Heart left ventricle (tissue), 16 donors: Measurements from ENCODE around the gene ABCA12. TPM values are rescaled to one million over a fixed set of nuclear protein-coding genes. Genes with fewer than 3 reads are reported as not detected.

Experiments
- ATAC-seq, 4 donors: fragments of 200-7000 bp; cut with Tn5 transposase; one replicate each; pipeline ENCODE4 v1.9.1; 2020 to 2022; ENCODE audit warnings: moderate library complexity in 4 of 4, mild to moderate bottlenecking in 3 of 4, moderate number of reproducible peaks in 1 of 4
- DNase-seq, 5 donors: peaks; one replicate each; pipeline ENCODE4 v3.0.0-alpha.2; 2020
- H3K27ac ChIP-seq, 12 donors: fragments of 200-600 bp; sonication (generic) in 4 of 12; one replicate each; pipeline versions ENCODE4 v1.5.0 to v1.8.0; 2016 to 2022; ENCODE audit warnings: mild to moderate bottlenecking in 2 of 12
- H3K27me3 ChIP-seq, 9 donors: fragments of 200-600 bp; sonication (generic) in 2 of 9; one replicate each; pipeline versions ENCODE4 v1.5.1 to v1.8.0; 2016 to 2022; ENCODE audit warnings: mild to moderate bottlenecking in 3 of 9
- H3K36me3 ChIP-seq, 9 donors: fragments of 200-600 bp; sonication (generic) in 2 of 9; one replicate each; pipeline versions ENCODE4 v1.5.0 to v1.8.0; 2018 to 2022; ENCODE audit warnings: mild to moderate bottlenecking in 2 of 9
- H3K4me1 ChIP-seq, 12 donors: fragments of 200-600 bp; sonication (generic) in 4 of 12; one replicate each; pipeline versions ENCODE4 v1.5.0 to v1.8.0; 2016 to 2022; ENCODE audit warnings: mild to moderate bottlenecking in 3 of 12
- H3K4me3 ChIP-seq, 12 donors: fragments of 200-600 bp; sonication (generic) in 4 of 12; one replicate each; pipeline versions ENCODE4 v1.5.0 to v1.8.0; 2017 to 2022; ENCODE audit warnings: mild to moderate bottlenecking in 9 of 12, moderate library complexity in 4 of 12
- H3K9me3 ChIP-seq, 12 donors: fragments of 200-600 bp; sonication (generic) in 4 of 12; one replicate each; pipeline versions ENCODE4 v1.5.0 to v1.8.0; 2016 to 2022; ENCODE audit warnings: mild to moderate bottlenecking in 1 of 12
- CTCF ChIP-seq, 12 donors: fragments of 200-600 bp; sonication (generic) in 4 of 12; IDR thresholded peaks; one replicate each; pipeline versions ENCODE4 v1.5.0 to v1.8.0; 2018 to 2022; ENCODE audit warnings: antibody characterized with exemption in 12 of 12, mild to moderate bottlenecking in 5 of 12
- POLR2A ChIP-seq, 2 donors: fragments of 450-650 bp; IDR thresholded peaks; one replicate each; pipeline ENCODE4 v1.6.1; 2017; ENCODE audit warnings: antibody characterized with exemption in 2 of 2, mild to moderate bottlenecking in 2 of 2, moderate library complexity in 2 of 2
- WGBS, 4 donors: extraction: QIAGEN DNeasy Blood & Tissue Kit in 2 of 4; methylation state at CpG; one replicate each; pipeline versions ENCODE4 v1.1.5 to v1.1.7; 2013 to 2018; 5-methylcytosine and 5-hydroxymethylcytosine counted together
- intact Hi-C, 10 donors: fragments of 100-400 bp; cut with DNase I; formaldehyde crosslinking; loops; one replicate each; pipeline versions ENCODE4 v1.11.1 to v1.14.2; 2022
- polyA plus RNA-seq, 2 donors: library from polyadenylated mRNA; stranded (reverse); fragments of 200-250 nt; gene quantifications; one replicate each; pipeline ENCODE4 v1.2.3, GENCODE V29; 2013
- total RNA-seq, 9 donors: library from RNA; depleted of rRNA in 2 of 9; stranded (reverse); fragments of >200 nt in 2 of 9; fragmentation: NEBNext Ultra II Directional in 3 of 9; extraction: Animal tissue kit (Norgen Biotek cat#: 25700) in 3 of 9; gene quantifications; one replicate each; pipeline versions ENCODE4 v1.1.0 to v1.2.4, GENCODE V29; 2016 to 2023
- donor health status: ischemic (EF 13 %, LVEDD 7.1; RV severe dilation, severe dysfunction).
- donor health status: healthy with polysubstance abuse.
- donor health status: DM: no; HTN: yes; CAD: no.
- donor health status: DM: no; HTN: no; CAD: no.
- donor health status: ischemic (EF 25% LVEDD 6.9; RV normal size, moderate dysfunction).
- donor health status: ischemic (EF 25% LVEDD 5.7; RV mildly dilated, moderate dysfunction).
- donor health status: healthy.
- donor health status: DM: yes; HTN: yes; CAD: no.
- donor health status: ischemic (EF 35%, LVEDD 5.7; RV mildly dilated, moderate dysfunction).
- donor health status: nonischemic (EF 11% LVEDD 7.7; RV severe dilation, severe dysfunction).
- donor health status: DM: yes; HTN: yes; CAD: no.
- donor health status: PGD.
- donor health status: ischemic (EF 29% LVEDD 5.4; RV normal size, mild dysfunction).
- donor health status: nonischemic (EF 23%, LVEDD 6.1; RV moderate dilation, normal function).

Gene ABCA12
- total and polyA plus RNA-seq, 11 donors, result 0.02 TPM; not detected in 10

DNA sequence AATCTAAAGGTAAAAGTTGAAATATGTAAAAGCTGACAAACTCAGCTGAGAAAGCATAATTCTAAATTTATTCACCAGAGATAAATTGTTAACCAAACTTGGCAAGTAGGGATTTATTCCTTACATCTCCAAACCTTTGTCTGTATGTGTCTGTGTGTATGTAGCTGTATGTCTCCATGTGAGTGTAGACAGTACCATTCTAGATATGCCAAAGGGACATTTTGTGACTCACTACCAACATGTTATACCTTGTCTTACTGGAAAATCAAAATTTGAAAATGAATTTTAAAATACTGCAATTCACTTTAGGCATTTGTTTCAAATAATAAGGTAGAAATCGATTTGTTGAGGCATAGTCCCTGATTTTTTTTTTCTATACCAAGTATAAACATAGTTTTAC, 102.1 kb downstream of the ABCA12 start:
- intact Hi-C loops, result no loop called here
- 63 to 74% (median 71%) methylated on average over 1 of the region's 1 CpG for WGBS, 4 donors

DNA sequence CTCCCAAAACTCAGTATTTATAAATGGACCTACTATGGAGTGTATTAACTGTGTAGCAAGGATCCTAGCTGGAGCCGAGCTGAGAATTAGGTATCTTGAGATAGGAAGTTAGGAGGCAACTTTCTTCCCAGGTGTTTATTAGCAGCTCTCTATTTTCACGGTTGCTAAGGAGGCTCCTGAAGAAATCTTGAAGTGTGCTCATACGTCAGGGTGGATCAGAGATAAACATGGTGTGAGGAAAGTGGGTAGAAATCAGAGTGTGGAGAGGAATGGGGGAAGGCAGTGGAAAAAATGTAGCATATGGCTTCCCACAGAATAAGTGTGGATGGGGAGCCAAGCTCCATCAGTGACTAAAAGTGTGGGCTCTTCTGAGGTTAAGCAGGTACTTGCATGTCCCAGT, 104.3 kb downstream of the ABCA12 start:
- Histone ChIP-seq H3K27ac (no peak overlapping the region), H3K27me3 (no peaks in the 10 kb centered on the region), H3K4me3 (no peak overlapping the region), H3K9me3 (no peaks in the 10 kb centered on the region), H3K4me1 (no peaks in the 10 kb centered on the region), H3K36me3 (no peaks in the 10 kb centered on the region)
- DNase-seq, result no peak
- 53 to 69% (median 62%) methylated on average over 3 of the region's 3 CpGs for WGBS, 4 donors
- TF ChIP-seq CTCF (IDR thresholded peaks at IDR 0.05) (no peak), POLR2A (IDR thresholded peaks at IDR 0.05) (no peak)
- intact Hi-C loops, result no loop called here
- no peak for ATAC-seq

More for the DNA sequence above, 102.1 kb downstream of the ABCA12 start:
- Histone ChIP-seq H3K4me1 (no peaks in the 10 kb centered on the region), H3K36me3 (no peaks in the 10 kb centered on the region), H3K4me3 (no peak overlapping the region), H3K27ac (no peak overlapping the region), H3K27me3 (no peaks in the 10 kb centered on the region), H3K9me3 (no peaks in the 10 kb centered on the region)
- DNase-seq, result no peak
- TF ChIP-seq POLR2A (IDR thresholded peaks at IDR 0.05), result no peak
- no peak for TF ChIP-seq CTCF (IDR thresholded peaks at IDR 0.05)
- no peak for ATAC-seq

GRCh38 chr2:215032153-215032552, 106.3 kb downstream of the ABCA12 start:
- no peaks in the 10 kb centered on the region for H3K36me3 ChIP-seq
- TF ChIP-seq CTCF (IDR thresholded peaks at IDR 0.05) (no peak), POLR2A (IDR thresholded peaks at IDR 0.05) (no peak)
- no peaks in the 10 kb centered on the region for H3K27me3 ChIP-seq
- DNase-seq (no peak), ATAC-seq (no peak)
- intact Hi-C loops, result no loop called here
- H3K9me3 ChIP-seq, result no peaks in the 10 kb centered on the region
- H3K4me1 ChIP-seq, result no peaks in the 10 kb centered on the region
- 66 to 79% (median 69%) methylated on average over 2 of the region's 2 CpGs for WGBS, 4 donors
- H3K27ac ChIP-seq, result no peak overlapping the region
- H3K4me3 ChIP-seq, result no peak overlapping the region

DNA sequence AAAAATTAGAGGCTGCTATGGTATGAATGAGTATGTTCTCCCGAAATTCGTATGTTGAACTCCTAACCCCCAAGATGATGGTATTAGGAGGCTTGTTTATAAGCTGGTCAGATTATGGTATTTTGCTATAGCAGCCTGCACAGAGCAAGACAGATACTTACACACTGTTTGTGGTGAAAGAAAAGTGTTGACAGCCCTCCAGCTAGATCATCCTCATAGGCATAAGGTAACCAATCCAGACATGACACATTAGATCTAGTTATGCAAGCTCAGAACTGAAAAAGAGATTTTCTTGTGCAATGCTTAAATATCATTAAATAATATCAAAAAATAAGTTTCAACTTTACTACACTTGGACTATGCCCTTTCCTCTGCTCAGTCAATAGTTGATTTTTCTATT, 107.1 kb downstream of the ABCA12 start:
- no peak overlapping the region for H3K27ac ChIP-seq
- 61 to 94% (median 82%) methylated on average over 2 of the region's 2 CpGs for WGBS, 4 donors

More for the DNA sequence above, 107.1 kb downstream of the ABCA12 start:
- DNase-seq (no peak), ATAC-seq (no peak)
- H3K4me1 ChIP-seq, result no peaks in the 10 kb centered on the region
- no peaks in the 10 kb centered on the region for H3K36me3 ChIP-seq
- no peak for TF ChIP-seq POLR2A (IDR thresholded peaks at IDR 0.05)
- TF ChIP-seq CTCF (IDR thresholded peaks at IDR 0.05), result no peak
- intact Hi-C loops, result no loop called here
- H3K9me3 ChIP-seq, result no peaks in the 10 kb centered on the region
- H3K27me3 ChIP-seq, result no peaks in the 10 kb centered on the region
- H3K4me3 ChIP-seq, result no peak overlapping the region
